ENCODE data around the gene LRPAP1. TPM values are rescaled to one million over a fixed set of nuclear protein-coding genes. Genes with fewer than 3 reads are reported as not detected.

Gene LRPAP1
- total RNA-seq, 1 donor from 2014 or later: 81.6 TPM

DNA sequence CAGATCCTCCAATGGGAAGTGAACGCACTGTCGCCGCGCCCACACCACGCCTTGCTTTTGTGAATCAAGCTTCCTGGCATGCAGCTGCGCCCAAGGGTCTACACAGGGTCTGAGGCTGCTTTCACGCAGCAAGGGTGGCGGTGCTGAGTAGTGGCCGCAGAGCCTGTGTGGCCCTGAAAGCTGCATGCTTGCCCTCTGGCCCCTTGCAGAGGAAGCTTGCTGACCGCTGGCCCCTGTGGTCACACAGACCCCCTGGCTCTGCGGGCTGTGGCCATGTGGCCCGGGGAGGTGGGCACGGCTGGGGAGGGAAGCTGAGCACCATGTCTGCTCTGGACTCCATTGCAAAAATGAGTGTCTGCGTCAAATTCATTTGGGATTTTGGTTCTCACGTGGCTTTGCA, 60.3 kb downstream of the LRPAP1 start:
- no peak for DNase-seq (ENCODE audit: low read depth)

DNA sequence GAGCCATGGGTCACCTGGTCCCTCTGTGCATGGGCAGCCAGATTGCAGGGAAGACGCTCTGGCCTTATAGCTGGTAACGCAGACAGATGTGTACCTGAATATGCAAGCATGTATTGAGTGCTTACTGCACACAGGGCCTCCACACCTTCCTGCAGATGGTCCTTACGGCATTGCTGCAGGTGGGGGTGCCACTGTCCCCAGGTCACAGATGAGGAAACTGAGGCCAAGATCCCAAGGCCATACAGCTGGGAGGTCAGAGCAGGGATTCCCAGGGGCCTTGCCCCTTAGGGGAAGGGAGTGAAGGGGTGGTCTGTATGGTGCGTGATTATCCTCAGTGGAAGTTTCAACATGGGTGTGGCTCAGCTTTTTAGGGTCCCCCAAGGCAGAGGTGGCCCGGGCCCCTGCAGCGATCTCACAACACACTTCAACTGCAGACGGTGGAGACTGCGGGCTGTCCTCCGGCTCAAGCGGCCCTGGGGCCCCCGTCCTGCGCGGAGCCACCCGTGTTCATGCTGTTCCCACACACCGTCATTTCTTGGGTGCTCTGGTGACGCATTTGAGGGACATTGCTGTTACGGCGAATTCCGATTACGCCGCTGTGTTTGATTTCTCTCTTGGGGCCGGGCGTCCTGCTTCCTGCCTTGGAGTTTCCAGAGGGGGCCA, 61.0 kb downstream of the LRPAP1 start:
- H3K4me3 ChIP-seq (ENCODE audit: low read depth, low read length): no peak overlapping the region
- TF ChIP-seq, protein P1, sequence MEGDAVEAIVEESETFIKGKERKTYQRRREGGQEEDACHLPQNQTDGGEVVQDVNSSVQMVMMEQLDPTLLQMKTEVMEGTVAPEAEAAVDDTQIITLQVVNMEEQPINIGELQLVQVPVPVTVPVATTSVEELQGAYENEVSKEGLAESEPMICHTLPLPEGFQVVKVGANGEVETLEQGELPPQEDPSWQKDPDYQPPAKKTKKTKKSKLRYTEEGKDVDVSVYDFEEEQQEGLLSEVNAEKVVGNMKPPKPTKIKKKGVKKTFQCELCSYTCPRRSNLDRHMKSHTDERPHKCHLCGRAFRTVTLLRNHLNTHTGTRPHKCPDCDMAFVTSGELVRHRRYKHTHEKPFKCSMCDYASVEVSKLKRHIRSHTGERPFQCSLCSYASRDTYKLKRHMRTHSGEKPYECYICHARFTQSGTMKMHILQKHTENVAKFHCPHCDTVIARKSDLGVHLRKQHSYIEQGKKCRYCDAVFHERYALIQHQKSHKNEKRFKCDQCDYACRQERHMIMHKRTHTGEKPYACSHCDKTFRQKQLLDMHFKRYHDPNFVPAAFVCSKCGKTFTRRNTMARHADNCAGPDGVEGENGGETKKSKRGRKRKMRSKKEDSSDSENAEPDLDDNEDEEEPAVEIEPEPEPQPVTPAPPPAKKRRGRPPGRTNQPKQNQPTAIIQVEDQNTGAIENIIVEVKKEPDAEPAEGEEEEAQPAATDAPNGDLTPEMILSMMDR (conservative IDR thresholded peaks at IDR 0.05; ENCODE audit: low read depth, low read length): no peak
- no peak for DNase-seq (ENCODE audit: low read depth)

More for the DNA sequence above, 60.3 kb downstream of the LRPAP1 start:
- H3K4me3 ChIP-seq (ENCODE audit: low read depth, low read length): no peak overlapping the region
- TF ChIP-seq, protein P1 (conservative IDR thresholded peaks at IDR 0.05; ENCODE audit: low read depth, low read length): no peak

DNA sequence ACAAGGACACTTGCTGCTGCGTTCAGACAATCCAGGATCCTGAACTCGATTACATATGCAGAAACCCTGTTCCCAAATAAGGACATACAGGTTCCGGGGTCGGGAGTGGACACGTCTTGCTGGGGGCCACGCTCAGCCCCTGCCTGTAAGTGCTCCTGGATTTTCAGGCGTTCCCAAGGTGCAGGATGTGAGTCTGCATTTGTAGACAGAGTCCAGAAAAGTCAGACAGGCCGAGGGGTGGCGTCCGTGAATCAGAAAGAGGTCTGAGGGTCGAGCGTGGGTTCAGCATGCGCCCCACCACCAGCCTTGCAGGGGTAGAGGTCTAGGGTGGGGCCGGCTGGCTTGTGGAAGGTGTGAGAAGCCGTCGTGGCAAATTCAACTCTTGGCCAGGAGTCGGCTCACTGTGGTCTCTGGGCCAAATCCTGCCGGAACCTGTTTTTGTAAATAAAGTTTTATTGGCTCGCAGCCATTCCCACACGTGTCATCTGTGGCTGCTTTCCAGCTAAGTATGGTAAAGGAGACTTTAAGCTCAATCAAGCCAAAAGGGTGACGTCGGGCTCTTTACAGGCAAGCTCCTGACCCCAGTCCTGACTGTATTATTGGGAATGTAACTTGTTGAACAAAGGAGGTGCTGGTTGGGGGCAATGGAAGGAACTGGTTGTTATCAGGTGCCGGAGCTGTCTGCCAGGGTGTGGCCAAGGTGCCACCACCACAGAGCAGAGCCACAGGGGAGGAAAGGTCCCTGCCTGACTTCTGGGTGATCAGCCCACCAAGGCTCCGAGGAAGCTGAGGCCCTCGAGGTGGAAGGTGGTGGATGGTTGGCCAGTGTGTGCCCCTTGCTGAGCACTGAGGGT, 61.8 kb downstream of the LRPAP1 start:
- no peak overlapping the region for H3K4me3 ChIP-seq (ENCODE audit: low read depth, low read length)
- DNase-seq (ENCODE audit: low read depth): no peak
- TF ChIP-seq, protein P1 (conservative IDR thresholded peaks at IDR 0.05; ENCODE audit: low read depth, low read length): no peak

DNA sequence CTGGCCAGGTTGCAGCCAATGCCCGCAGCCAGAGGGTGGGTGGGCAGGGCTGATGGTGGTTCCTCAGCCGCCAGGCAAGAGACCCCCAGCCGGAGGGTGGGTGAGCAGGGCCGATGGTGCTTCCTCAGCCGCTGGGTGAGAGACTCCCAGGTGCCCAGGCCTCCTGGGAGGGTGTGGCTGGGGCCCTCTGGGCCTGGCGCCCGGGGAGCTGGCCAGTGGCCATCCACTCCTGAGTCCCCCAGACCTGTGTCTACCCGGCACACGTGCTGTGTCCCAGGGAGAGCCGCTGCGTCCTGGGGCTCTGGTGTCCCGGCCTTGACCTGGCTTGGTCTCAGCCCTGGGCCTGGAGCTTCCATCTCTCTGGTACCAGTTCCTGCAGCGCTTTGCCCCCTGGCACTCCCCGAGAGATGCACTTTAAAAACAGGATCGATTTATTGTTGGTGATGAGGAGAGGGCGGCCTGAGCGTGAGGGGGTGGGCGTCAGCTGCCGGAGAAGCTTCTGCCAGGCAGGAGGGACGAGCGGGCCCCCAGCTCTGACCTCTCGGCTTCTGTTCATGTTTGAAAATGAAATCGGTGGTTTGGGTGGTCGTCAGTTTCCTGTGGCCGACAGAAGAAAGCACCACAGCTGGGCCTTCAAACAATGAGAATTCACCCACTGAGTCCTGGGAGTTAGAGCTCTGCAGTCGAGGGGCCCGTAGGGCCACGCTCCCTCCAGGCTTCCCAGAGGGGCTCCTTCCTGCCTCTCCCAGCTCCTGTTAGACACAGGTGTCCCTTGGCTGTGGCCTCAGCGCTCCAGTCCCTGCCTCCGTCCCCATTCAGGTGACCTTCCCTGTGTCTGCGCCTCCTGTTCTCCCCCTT, 62.6 kb downstream of the LRPAP1 start:
- TF ChIP-seq, protein P1 (conservative IDR thresholded peaks at IDR 0.05; ENCODE audit: low read depth, low read length): no peak
- no peak for DNase-seq (ENCODE audit: low read depth)
- no peak overlapping the region for H3K4me3 ChIP-seq (ENCODE audit: low read depth, low read length)

DNA sequence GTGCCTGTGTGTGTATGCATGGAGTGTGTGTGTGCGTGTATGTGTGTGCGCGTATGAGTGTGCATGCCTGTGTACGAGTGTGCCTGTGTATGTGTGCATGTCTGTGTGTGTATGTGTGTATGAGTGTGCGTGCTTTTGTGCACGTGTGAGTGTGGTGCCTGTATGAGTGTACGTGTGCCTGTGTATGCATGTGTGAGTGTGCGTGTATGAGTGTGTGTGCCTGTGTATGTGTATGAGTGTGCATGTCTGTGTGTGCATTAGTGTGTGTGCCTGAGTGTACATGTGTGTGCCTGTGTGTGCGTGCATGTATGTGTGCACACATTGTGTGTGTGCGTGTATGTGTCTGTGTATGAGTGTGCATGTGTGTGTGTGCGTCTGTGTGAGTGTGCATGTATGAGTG, 63.4 kb downstream of the LRPAP1 start:
- no peak overlapping the region for H3K4me3 ChIP-seq (ENCODE audit: low read depth, low read length)
- no peak for DNase-seq (ENCODE audit: low read depth)
- TF ChIP-seq, protein P1 (conservative IDR thresholded peaks at IDR 0.05; ENCODE audit: low read depth, low read length): no peak

DNA sequence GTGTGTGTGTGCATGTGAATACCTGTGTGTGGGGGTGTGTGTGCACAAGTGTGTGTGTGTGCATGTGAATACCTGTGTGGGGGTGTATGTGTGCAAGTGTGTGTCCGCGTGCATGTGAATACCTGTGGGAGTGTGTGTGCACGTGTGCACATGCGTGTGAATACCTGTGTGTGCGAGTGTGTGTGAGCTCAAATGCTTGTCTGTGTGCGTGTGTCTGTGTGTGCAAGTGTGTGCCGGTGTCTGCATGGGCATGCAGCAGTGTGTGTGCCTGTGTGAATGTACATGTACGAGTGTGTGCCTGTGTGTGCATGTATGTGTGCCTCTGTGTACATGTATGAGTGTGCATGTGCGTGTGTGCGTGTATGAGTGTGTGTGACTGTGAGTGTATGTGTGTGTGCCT, 64.1 kb downstream of the LRPAP1 start:
- H3K4me3 ChIP-seq (ENCODE audit: low read depth, low read length): no peak overlapping the region
- TF ChIP-seq, protein P1 (conservative IDR thresholded peaks at IDR 0.05; ENCODE audit: low read depth, low read length): no peak
- DNase-seq (ENCODE audit: low read depth): no peak
